Measurements from ENCODE around the gene BCL6B.

The BCL6B gene

DNA sequence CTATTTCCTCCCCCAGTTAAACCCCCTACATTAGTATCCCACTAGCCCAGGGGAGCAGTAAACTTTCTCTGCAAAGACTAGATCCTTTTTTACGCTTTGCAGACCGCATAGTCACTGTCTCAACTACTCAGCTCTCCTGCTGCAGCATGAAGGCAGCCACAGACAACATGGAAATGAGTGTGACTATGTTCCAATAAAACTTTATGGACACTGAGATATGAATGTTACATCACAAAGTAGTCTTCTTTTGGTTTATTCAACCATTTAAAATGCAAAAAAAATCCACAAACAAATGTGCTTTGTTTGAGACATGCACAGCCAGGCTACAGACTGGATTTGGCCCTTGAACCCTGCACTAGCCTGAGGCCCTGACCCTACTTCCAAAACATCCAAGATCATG lies 12.3 kb upstream of the BCL6B start:
- no peak for DNase-seq

DNA sequence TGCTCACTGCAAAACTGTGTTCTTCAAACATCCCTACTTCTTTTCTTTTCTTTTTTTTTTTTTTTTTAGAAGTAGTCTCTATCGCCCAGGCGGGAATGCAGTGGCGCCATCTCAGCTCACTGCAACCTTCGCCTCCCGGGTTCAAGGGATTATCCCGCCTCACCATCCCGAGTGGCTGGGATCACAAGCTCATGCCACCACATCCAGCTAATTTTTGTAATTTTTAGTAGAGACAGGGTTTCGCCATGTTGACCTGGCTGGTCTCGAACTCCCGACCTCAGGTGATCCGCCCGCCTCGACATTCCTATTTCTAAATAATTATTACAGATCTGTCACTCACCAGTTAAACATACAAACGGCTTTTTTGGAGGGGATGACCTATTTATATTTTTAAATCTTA lies 11.4 kb upstream of the BCL6B start:
- DNase-seq, result no peak

DNA sequence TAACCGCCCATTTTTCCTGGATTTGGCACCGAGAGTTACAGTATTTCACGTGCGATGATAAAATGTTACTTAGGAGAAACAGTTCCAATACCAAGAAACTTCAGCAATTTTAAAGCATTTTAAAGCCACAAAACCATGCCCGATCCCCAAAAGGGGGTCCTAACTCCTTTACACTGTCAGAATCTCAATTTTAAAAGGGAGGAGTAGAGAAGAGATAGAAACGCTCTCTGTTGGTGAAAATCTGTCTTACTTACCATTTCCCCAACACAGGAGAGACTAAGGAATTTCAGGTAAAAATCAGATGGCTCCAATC lies 11.0 kb upstream of the BCL6B start:
- DNase-seq, result no peak

DNA sequence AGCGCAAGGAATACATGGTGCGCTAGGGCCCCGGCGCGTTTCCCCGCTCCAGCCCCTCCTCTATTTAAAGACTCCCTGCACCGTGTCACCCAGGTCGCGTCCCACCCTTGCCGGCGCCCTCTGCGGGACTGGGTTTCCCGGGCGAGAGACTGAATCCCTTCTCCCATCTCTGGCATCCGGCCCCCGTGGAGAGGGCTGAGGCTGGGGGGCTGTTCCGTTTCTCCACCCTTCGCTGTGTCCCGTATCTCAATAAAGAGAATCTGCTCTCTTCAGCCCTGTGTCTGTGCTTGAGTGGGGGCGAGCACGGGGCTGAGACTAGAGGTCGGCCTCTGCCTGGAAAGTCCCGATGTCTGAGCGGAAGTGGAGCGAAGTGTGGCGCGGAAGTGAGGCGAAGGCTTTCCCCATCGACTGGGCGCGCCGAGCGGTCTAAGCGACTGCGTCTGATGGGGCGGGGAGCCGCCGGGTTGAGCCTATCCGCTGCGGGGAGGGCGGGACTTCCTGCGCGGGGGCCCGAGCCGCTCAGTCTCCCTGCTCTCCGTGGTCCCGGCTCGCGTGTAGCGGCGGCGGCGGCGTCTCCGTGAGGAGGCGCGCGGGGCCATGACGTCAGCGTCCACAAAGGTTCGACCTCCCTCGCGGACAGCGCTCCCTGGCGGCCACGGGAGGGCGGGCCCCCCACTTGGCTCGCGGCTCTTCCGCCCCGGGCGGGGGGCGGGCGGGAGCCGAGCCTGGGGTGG lies 8.4 kb upstream of the BCL6B start:
- DNase-seq, result peak; percentile 95

DNA sequence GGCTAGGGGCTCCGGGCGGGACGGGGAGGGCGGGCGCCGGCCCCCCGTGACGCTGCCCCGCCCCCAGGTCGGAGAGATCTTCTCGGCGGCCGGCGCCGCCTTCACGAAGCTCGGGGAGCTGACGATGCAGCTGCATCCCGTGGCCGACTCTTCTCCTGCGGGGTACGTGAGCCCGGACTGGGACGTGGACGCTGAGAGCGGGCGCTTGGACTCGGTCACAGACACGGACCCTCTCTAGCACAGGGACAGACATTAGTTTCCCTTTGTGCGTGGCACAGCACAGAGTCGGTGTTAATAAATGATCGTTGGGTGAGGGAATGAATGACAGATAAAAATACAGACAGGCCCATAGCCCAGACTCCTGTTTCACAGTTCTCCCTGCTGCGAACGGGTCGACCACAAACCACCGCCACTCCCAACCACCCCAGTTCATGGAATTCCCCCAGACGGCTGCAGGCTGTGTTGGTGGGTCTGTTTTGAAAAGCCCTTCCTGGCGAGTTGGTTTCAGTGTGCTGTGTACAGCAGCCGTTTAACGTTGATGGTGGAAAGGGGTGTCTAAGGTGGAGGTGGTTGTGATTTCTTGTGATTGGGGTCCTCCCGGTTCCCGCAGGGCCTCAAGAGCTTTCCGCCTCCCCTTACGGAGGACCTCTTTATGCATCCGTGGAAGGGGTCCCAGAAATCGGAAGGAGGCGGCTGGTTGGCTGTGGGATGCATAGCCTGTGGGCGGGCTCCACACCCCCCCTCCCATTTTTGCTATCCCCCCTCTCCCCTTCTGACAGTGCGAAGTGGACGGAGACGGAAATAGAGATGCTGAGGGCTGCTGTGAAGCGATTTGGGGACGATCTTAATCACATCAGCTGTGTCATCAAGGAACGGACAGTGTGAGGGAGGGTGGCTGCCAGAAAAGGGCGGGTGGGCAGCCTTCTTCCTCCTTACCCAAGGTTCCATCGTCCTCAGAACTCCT lies 7.6 kb upstream of the BCL6B start:
- no peak for DNase-seq

DNA sequence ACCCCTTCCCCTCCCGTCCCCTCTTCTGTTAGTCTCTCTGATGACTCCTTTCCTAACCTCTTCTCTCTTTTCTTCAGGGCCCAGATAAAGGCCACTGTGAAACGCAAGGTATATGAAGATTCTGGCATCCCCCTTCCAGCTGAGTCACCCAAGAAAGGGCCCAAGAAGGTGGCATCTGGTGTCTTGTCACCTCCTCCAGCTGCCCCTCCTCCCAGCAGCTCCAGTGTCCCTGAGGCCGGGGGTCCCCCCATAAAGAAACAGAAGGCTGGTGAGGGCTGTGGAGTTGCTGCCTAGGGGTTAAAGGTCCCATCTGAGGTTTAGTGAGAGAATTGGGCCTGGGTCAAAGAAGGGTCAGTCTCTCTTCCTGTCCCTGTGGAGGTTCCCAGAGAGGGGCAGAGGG lies 6.4 kb upstream of the BCL6B start:
- no peak for DNase-seq

DNA sequence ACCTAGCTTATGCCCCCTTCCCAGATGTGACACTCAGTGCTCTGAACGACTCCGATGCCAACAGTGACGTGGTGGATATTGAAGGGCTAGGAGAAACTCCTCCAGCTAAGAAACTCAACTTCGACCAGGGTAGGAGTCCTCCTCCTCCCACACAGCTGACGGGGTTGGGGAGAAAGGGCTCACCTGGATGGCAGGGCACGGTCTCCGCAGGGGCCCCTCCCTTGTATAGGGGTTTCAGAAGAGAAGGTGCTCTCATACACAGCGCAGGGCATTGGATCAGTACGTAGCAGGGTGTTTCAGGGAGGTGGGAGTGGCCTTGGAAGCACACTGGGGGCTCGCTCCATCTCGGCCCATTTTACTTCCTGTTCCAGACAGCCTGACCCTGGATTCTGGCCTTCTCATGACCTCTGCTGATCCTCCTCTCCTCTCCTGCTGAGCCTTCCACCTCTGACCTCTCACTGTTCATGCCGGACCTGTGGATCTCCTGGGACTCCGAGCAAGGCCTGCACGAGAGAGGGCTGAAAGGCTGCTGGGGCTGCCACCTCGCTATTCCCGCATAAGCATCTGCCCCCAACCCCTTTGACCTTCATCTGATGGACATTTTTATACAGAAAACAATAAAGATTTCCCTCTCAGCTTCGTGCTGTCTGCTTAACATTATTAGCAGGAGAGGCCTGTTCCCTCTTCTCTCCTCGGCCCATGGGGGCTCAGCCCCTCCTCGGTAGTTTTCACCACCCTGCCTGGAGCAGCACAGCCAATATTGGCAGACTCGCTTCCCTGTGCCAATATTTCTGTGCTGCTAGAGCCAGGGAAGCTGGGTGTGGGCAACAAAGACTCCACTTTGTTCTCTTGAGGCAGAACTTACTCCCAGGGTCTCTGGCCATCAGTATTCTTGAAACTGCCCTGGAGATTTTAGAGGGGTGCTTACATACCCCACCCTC lies 5.7 kb upstream of the BCL6B start:
- DNase-seq, result no peak

DNA sequence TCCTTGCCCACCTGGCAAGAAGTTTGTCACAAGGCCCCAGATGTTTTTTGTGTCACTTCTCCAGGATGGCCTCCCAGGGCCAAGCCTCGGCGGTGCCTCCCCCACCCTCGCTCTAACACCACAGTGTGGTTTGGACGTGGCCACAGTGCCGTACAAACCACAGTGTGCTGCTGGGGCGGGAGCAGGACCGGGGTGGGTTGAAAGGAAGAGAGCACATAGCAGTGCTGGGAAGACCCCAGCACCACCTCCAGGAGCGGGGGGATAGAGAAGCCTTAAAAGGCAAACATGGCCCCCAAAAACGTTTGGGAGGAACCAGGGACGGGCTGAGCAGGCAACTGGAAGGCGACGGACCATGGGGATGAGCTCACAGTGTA lies 5.0 kb upstream of the BCL6B start:
- DNase-seq, result no peak

DNA sequence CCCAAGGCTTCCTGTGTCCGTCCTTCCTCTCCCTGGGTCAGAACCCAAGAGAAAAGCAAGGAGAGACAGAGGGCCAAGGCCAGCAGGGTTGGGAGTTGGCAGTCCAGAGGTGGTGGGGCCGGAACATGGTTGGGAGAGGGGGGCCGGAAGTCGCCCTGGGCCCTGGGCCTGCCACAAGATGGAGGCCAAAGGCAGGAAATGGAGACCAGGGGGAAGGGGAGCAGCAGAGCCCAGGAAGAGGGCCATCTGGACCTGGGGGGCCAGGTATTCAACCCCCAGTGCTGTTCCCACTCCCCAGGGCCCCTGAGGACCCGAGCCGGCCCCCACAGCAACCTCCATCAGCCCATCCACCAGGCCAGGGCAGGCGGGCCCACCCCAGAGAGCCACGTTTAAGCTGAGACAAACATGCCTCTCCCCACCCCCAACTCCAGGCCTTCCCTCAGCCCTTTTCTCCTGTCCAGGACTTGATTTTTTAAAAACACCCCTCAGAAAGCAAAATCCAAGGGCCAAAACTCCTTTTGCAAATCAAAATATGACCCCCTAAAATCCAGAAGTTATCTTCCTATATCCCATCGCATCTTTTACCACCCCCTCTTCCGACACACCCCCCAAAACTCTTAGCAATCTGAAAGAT lies 4.4 kb upstream of the BCL6B start:
- DNase-seq, result no peak

DNA sequence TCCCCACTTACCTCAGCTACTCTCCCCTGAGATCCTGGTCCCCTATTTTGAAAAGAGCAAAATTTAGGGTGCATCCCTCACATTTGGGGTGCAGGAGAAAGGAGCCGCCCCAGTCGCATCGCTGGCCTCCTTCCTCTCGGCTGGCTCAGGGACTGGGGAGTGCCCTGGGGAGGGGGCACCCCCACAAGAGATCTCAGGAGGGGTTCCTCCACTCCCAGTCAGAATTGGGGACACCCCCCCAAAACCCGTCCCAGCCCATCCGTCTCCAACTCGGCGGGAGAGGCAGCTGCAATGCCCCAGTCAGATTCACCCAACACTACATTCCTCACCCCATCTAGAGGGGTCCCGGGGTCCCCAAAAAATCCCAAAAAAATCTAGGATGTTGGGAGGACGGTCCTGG lies 3.5 kb upstream of the BCL6B start:
- no peak for DNase-seq

DNA sequence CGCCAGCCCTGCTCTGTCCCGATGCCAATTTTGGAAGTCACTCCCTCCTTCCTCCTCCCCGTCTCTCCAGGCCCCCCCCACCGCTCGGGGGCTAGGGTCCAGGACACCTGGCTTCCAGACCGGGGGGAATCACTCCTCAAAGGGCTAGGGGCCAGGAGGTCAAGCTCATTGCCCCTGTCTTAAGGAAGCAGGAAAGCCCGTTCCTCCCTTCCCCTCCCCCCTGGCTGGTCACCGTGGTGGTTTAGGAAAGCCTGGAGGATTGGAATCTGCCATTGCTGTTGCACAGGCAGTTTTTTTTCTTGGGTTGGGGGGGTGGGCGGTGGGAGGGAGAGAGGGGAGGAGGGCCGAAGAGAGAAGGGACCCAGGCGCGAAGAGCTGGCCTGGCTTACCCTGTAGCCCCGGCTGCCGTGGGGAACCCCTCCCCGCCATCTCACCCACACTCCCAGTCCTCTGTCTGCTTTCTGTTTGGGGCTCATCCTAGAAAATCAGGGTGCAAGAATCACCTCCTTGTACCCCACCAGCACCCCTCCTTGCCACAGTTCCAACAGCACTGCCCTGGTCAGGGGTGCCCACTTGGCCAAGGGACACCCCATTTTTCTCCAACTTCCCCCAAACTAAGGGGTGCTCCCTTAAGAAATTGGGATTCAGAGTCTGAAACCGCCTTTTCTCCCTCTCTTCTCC lies 2.9 kb upstream of the BCL6B start:
- peak; percentile 53 for DNase-seq

DNA sequence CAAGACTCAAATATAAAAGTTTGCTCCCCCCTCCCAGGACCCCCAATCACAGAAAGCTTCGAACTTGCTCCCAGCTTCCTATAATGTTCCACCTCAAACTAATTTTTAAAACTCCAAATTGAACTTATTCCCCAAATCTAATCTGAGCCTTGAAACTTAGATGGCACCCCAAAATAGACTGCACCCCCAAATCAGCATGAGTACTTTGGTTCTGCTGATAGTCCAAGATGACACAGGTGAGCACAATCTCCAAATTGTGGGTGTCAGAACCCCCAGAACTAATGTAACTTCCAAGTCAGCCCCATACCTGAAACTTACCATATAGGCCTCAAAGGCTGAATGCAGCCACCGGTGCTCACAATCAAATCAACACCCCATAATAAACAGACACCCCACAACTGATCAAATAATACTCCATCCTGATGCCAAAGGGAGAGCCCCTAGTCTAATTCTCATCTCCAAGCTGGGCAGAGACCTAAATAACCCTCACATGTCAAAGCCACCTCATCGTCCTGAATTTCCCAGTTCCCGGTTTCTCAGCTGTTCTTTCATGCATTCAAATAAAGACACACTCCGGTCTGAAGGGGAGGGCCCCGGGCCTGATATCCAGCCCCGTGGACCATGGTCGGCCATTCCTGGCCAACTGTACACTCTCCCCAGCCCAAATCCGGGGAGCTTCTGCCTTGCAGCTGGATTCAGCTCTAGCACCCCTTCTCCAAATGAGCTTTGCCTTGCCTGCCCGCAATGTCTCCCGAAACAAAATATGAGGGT lies 1.8 kb upstream of the BCL6B start:
- no peak for DNase-seq

DNA sequence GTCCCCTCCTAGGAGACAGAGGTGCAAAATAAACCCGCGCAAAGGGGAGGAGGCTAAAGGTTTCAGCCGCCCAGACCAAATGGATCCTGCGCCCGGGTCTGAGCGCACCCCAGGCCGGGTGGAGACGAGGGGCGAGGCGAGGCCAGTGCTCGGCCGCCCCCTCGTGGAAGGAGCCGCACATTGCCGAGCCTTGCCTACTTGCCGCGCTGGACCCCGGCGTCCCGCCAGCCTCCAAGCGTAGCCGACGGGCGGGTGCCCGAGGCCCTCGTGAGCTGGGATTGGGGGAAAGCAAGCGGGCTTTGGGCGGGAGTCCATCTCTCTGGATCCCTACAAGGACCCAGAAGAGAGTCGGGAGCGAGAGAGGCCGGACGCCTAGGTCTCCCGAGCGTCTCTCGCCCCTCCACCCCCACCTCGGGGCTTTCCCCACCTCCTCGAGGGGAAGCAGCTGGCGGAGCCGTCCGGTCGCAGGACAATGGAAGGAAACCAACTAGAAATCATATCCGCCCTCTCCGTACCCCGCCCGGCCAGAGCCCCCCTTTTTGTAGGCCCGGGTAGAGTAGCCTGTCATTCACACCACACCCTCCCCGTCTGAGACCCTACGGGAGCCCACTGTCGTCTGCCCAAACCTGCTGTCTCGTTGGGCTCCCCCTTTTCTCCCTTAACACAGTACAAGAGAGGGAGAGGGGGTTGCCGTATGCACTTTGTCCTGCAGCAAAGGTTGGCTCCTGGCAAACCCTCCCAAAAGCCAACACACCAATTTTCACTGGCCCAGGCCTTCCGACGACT lies 664 bp upstream of the BCL6B start:
- peak; percentile 64 for DNase-seq

DNA sequence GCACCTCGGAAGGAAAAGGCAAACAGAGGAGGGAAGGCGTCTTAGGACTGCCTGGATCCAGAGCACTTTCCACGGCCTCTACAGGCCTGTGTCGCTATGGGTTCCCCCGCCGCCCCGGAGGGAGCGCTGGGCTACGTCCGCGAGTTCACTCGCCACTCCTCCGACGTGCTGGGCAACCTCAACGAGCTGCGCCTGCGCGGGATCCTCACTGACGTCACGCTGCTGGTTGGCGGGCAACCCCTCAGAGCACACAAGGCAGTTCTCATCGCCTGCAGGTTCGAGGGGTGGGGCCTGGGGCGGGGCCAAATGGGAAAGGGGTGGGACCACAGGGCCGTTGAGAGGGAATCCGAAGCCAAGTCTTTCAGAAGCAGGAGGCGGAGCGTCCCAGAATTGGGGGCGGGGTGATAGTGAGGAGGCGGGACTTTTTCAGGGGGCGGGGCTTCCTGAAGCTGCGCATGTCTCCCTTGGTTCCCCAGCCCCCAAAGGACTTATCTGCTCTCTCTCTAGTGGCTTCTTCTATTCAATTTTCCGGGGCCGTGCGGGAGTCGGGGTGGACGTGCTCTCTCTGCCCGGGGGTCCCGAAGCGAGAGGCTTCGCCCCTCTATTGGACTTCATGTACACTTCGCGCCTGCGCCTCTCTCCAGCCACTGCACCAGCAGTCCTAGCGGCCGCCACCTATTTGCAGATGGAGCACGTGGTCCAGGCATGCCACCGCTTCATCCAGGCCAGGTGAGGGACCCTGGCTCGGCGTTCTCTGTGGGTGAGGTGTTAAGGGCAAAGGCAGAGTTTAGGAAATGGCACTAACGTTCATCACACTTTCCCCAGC lies 939 bp downstream of the BCL6B start:
- no peak for DNase-seq

DNA sequence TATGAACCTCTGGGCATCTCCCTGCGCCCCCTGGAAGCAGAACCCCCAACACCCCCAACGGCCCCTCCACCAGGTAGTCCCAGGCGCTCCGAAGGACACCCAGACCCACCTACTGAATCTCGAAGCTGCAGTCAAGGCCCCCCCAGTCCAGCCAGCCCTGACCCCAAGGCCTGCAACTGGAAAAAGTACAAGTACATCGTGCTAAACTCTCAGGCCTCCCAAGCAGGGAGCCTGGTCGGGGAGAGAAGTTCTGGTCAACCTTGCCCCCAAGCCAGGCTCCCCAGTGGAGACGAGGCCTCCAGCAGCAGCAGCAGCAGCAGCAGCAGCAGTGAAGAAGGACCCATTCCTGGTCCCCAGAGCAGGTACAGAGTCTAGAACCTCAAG lies 1.5 kb downstream of the BCL6B start:
- no peak for DNase-seq

DNA sequence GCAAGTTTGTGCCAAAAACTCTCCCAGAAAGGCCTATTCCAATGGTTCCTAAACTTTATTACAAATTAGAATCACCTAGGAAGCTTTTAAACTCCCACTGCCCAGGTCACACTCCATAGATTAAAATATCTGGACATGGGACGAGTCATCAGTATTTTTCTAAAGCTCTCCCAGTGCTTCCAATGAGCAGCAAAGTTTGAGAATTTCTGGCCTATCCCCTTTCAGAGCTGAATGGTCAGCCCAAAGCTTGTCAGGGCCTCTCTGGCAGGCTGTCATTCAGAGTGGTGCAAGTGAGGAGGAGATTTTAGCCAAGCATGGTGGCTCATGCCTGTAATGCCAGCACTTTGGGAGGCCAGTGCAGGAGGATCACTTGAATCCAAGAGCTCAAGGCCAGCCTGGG lies 2.4 kb downstream of the BCL6B start:
- DNase-seq, result no peak

DNA sequence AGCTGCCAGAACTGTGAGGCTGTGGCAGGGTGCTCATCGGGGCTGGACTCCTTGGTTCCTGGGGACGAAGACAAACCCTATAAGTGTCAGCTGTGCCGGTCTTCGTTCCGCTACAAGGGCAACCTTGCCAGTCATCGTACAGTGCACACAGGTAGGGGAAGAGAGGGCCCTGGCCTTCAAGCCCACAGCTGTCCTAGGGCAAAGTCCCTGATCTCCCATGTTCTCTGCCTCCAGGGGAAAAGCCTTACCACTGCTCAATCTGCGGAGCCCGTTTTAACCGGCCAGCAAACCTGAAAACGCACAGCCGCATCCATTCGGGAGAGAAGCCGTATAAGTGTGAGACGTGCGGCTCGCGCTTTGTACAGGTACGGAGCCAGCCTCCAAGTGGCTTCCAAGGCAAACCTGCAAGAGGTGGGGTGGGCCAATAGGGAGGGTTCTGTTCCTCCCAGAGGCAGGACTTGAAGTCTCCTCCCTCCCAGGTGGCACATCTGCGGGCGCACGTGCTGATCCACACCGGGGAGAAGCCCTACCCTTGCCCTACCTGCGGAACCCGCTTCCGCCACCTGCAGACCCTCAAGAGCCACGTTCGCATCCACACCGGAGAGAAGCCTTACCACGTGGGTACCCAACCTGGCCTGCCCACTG lies 3.7 kb downstream of the BCL6B start:
- no peak for DNase-seq

DNA sequence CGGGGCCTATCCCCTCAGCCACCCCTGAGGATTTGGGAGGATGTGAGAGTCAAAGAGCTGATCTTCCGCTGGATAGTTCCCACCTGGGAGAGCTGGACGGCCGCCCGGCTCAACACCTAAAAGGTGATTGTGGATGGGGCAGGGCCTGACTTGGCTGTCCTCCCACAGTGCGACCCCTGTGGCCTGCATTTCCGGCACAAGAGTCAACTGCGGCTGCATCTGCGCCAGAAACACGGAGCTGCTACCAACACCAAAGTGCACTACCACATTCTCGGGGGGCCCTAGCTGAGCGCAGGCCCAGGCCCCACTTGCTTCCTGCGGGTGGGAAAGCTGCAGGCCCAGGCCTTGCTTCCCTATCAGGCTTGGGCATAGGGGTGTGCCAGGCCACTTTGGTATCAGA lies 4.5 kb downstream of the BCL6B start:
- no peak for DNase-seq

DNA sequence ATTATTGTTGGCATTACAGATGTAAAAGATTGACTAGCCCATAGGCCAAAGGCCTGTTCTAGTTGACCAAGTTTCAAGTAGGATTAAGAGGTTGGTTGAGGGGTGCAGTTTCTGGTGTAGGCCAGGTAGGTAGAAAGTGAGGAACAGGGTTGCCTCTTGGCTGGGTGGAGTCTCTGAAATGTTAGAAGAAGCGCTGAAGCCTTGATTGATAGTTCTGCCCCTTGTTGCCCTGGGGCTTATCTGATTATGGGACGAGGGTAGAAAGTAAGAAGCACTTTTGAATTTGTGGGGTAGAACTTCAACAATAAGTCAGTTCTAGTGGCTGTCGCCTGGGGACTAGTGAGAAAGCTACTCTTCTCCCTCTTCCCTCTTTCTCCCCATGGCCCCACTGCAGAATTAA lies 6.2 kb downstream of the BCL6B start:
- DNase-seq, result no peak
